BE2C (cell line): ENCODE measurements around the gene TMEM185B.

Experiments used
- DNase-seq: peaks from one replicate; pipeline ENCODE4 v3.0.0-alpha.2; 2020
- H3K27me3 ChIP-seq: fragments of 250-450 bp; sonication (Bioruptor Pico); 2 replicates; pipeline ENCODE4 v1.5.1; 2020; ENCODE audit warnings: mild to moderate bottlenecking
- H3K36me3 ChIP-seq: fragments of 250-450 bp; sonication (Bioruptor Pico); 2 replicates; pipeline ENCODE4 v1.5.1; 2020; ENCODE audit warnings: mild to moderate bottlenecking
- H3K4me1 ChIP-seq: fragments of 250-450 bp; sonication (Bioruptor Pico); 2 replicates; pipeline ENCODE4 v1.5.1; 2020
- H3K4me3 ChIP-seq: 2 replicates; pipeline ENCODE4 v1.5.1; 2011; ENCODE audit warnings: low read depth, low read length
- H3K9me3 ChIP-seq: fragments of 250-450 bp; sonication (Bioruptor Pico); 2 replicates; pipeline ENCODE4 v1.5.1; 2020
- CTCF ChIP-seq: IDR thresholded peaks from 2 replicates; pipeline ENCODE4 v1.5.1; 2012; ENCODE audit warnings: mild to moderate bottlenecking, low read depth, low read length

Gene TMEM185B

GRCh38 chr2:120231564-120231973, 8.4 kb upstream of the TMEM185B start:
- Histone ChIP-seq H3K27me3 (no peaks in the 10 kb centered on the region), H3K4me1 (peaks cover 5% of the 10 kb centered on the region), H3K9me3 (no peaks in the 10 kb centered on the region), H3K36me3 (no peaks in the 10 kb centered on the region), H3K4me3 (no peak overlapping the region)
- no peak for TF ChIP-seq CTCF
- DNase-seq, result no peak

GRCh38 chr2:120230515-120231471, 7.6 kb upstream of the TMEM185B start:
- no peaks in the 10 kb centered on the region for H3K9me3 ChIP-seq
- H3K36me3 ChIP-seq, result no peaks in the 10 kb centered on the region
- no peaks in the 10 kb centered on the region for H3K27me3 ChIP-seq
- no peak for DNase-seq
- TF ChIP-seq CTCF, result no peak
- peaks cover 5% of the 10 kb centered on the region for H3K4me1 ChIP-seq
- no peak overlapping the region for H3K4me3 ChIP-seq

- TF ChIP-seq CTCF, result no peak
- DNase-seq, result no peak
- peaks cover 5% of the 10 kb centered on the region for H3K4me1 ChIP-seq
Observed at GRCh38 chr2:120229341-120229740, 6.1 kb upstream of the TMEM185B start.

GRCh38 chr2:120228503-120228902, 5.3 kb upstream of the TMEM185B start:
- no peak overlapping the region for H3K4me3 ChIP-seq
- no peaks in the 10 kb centered on the region for H3K27me3 ChIP-seq
- H3K4me1 ChIP-seq, result peaks cover 5% of the 10 kb centered on the region
- no peaks in the 10 kb centered on the region for H3K9me3 ChIP-seq
- H3K36me3 ChIP-seq, result no peaks in the 10 kb centered on the region
- no peak for DNase-seq
- TF ChIP-seq CTCF, result no peak

More at GRCh38 chr2:120229341-120229740, 6.1 kb upstream of the TMEM185B start:
- no peak overlapping the region for H3K4me3 ChIP-seq
- H3K9me3 ChIP-seq, result no peaks in the 10 kb centered on the region
- no peaks in the 10 kb centered on the region for H3K27me3 ChIP-seq
- H3K36me3 ChIP-seq, result no peaks in the 10 kb centered on the region

GRCh38 chr2:120227111-120227991, 4.2 kb upstream of the TMEM185B start:
- Histone ChIP-seq H3K9me3 (peaks cover 6% of the 10 kb centered on the region; the same call in 1 of the 2 replicates), H3K36me3 (peaks cover 4% of the 10 kb centered on the region), H3K27me3 (no peaks in the 10 kb centered on the region), H3K4me3 (no peak overlapping the region), H3K4me1 (peaks cover 5% of the 10 kb centered on the region)
- peak; percentile 31 for DNase-seq
- no peak for TF ChIP-seq CTCF
